HG03280 (cell line): ENCODE data around the gene ZXDB.
"Not testable (repeated sequence)": the region's sequence is repeated elsewhere in the genome, so short reads cannot be mapped to it uniquely, and the experiment has no call there.

Experiments used
- ATAC-seq: cut with Tn5 transposase; IDR thresholded peaks from one replicate; pipeline ENCODE4 v1.9.1; 2021; ENCODE audit warnings: mild to moderate bottlenecking, moderate library complexity; ENCODE audit not compliant: unreplicated experiment

The ZXDB gene

DNA sequence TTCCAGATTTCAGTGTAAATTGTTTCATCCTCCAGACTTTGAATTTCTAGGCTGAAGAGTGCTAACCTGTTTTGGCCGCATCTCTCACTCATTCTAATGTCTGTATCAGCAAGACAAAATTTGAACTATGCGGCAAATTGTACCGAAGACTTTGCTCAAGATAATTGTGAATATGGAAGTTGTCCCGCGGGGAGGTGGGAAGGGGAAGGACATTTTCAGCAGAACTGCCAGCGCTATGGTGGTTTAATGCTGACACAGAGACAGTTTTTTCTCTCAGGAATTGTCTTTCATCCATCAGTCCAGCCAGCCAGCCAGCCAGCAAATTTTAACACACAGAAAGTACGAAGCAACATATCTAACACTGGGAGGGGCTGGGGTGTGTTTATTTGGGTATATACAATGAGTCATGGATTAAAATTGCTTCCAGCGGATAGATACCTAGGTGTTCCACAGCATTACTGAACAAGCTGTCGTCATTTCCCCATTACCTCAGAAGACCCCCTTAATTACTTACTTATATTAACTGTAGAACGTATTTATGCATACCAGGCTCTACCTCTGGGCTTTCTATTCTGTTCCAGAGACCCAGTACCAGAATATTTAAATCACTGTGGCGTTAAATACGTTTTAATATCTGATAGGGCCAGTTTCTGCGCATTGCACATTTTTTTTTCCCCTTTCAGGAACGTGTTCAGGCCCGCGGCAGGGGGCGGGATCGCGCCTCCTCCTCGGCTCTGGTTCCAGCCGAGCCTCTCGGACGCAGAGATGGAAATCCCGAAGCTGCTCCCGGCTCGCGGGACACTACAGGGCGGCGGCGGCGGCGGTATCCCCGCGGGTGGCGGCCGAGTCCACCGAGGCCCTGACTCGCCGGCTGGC is at the start of gene ZXDB:
Gene ZXDB, plus strand, starts transcription at position 728 of the 876 bp plus-strand sequence. Its CDS starts 38 bp downstream, at position 766.
- peak; percentile 46 for ATAC-seq

DNA sequence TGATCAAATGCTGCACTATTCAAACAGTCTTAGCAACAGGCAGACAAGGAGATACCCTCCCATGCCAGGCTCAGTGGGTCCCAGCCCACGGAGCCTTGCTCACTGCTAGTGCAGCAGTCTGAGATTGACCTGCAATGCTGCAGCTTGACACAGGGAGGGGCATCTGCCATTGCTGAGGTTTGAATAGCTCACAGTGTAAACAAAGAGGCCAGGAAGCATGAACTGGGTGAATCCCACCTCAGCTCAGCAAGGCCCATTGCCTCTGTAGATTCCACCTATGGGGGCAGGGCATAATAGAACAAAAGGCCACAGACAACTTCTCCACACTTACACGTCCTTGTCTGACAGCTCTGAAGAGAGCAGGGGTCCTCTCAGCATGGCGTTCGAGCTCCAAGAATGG is 26.6 kb upstream of the ZXDB start:
- no peak for ATAC-seq

DNA sequence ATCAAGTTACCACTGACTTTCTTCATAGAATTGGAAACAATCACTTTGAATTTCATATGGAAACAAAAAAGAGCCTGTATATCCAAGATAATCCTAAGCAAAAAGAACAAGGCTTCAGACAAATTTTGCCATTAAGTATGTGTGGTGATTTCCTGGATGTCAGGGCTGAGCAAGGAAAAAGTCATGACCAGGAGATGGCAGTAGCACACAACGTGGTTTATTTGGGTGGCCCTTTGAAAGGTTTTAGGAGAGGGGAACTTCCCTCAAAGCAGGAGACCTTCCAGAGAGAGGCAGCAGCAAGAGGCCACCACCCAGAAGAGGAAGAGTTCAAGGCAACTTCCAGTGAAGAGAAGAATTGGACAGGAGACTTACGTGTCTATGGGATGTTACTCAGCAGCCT is 18.1 kb upstream of the ZXDB start:
- no peak for ATAC-seq

DNA sequence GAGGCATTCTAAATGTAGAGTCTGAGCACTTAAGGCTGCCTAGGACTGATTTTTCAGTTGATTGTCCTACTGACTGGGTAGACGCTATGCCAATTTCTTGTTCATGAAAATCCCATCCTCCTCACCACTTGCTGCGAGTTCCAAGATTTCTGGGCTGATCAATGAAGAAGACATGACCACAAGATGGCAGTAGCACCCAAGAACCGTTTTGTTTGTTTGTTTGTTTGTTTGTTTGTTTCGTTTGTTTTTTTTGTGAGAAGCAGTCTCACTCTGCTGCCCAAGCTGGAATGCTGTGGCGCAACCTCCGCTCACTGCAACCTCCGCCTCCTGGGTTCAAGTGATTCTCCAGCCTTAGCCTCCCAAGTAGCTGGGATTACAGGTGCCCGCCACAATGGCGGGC is 8.9 kb upstream of the ZXDB start:
- not testable (repeated sequence) for ATAC-seq

DNA sequence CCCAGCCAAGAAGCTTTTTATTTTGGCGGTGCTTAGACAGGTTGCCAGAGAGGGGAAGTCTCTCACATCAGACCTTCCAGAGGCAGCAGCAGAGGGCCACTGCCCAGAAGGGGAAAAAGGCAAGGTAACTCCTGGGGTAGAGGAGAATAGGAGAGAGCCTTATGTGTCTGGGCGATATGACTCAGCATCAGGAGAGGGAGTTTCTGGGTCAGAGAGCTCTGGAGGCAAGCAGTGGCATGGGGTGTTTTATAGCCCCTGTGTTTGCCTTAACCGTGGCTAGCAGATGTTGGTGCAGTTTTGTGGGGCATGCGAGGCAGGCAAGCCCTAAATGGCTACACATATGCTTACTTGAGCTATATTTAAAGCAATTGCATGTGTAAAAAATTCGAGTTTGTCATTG is 8.3 kb upstream of the ZXDB start:
- no peak for ATAC-seq

DNA sequence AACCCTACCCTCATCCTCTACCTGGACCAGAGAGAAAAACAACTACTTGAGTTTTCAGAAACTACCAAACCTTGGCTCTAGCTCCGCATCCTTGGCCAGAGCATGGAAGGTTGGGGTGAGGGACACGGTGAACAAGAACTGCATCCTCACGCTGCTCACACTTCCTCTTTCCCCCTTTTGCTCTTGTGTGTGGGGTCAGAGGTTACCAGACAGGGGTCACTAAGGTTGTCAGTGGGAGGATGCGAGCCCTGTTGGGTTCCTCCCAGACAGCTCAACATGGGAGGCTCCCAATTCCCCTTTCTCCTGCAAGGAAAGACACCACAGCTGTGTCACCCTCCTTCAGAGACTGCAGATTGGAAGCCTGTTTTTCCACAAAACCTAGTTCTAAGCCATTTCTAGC is 5.5 kb upstream of the ZXDB start:
- ATAC-seq, result no peak

DNA sequence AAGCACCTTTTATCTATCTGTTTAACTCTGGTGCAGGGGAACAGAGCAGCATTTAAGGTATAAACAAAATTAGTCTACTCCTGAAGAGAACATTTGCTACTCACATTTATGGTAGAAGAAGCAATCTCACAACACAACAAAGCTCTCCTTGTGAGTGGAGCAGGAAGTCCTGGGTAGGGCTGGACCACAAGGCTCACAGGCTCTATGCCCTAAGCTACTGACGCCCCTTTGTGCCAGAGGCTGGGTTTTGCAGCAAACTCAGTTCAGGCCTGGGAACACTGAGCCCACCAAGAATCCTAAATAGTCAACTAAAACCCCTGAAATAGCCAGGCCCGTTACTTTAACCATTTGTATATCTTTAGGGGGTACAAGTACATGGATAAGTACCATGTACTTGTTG is 4.7 kb upstream of the ZXDB start:
- no peak for ATAC-seq

DNA sequence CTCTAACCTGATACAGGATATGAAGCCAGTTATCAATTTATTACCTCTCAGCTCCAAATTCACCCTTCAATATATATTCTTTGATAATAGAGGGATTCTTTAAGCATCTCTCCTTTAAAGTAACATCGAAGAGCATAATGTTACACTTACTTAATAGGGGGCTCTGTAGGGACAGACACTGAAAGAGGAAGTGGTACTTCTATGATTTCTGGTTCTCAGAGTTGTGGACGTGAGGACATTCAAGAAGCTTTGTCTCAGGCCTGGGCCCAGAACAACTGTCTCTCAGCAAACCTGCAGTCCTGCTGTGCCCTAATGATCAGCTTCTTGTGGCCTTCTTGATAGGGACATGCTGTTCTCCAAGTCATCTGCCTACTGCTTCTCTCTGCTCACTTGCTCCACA is 4.2 kb upstream of the ZXDB start:
- no peak for ATAC-seq

DNA sequence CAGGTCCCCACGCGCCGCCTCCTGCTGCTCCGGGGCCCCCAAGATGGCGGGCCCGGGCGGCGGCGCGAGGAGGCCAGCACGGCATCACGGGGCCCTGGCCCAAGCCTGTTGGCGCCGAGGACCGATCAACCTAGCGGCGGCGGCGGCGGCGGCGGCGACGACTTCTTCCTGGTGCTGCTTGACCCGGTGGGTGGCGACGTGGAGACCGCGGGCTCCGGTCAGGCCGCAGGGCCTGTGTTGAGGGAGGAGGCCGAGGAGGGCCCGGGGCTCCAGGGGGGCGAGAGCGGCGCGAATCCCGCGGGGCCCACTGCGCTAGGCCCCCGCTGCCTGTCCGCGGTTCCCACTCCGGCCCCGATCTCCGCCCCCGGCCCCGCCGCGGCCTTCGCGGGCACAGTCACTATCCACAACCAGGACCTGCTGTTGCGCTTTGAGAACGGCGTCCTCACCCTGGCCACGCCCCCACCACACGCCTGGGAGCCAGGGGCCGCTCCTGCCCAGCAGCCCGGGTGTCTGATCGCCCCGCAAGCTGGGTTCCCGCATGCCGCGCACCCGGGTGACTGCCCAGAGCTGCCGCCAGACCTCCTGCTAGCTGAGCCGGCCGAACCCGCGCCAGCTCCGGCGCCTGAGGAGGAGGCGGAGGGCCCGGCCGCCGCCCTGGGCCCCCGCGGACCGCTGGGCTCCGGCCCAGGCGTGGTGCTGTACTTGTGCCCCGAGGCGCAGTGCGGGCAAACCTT is 516 bp downstream of the ZXDB start:
- ATAC-seq, result peak; percentile 71

DNA sequence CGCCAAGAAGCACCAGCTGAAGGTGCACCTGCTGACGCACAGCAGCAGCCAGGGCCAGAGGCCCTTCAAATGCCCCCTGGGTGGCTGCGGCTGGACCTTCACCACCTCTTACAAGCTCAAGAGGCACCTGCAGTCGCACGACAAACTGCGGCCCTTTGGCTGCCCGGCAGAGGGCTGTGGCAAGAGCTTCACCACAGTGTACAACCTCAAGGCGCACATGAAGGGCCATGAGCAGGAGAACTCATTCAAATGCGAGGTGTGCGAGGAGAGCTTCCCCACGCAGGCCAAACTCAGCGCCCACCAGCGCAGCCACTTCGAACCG is 1.0 kb downstream of the ZXDB start:
- ATAC-seq, result peak; percentile 68

DNA sequence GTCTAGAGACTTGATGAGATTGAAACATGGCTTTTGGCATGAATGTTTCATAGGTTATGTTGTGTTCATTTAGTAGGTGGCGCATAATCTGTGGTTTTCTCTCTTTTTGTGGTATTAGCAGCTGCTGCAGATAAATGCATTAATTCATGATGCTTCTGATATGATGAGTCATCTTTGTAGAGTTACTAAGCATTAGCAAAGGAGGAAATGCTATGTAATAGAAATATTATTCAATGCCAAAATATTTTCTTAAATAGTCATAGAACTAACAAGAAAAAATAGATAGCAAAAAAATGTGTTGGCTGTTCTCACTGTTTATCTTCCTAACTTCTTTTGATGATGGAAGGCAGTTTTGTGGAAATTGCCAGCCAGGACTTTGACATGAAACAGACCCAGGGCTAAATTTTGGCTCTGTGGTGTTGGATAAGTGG is 3.6 kb downstream of the ZXDB start:
- ATAC-seq, result no peak

DNA sequence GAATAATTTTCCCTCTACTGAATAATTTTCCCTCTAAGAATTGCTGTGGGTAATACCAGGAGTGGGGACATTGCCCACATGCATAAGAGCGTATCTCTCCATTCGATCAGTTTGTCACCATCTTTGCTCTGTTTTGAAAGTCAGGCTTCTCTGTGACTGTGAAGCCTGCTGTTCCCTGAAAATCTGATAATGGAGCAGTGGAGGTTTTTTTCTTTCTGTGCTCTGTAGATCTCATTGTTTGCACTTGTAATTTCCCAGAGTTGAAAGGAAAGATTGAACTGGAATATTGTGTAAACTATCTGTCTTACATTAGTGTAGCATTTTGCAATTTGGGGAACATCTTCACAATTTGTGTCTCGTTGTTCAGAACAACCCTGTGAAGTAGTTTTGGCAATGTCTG is 4.3 kb downstream of the ZXDB start:
- ATAC-seq, result no peak

DNA sequence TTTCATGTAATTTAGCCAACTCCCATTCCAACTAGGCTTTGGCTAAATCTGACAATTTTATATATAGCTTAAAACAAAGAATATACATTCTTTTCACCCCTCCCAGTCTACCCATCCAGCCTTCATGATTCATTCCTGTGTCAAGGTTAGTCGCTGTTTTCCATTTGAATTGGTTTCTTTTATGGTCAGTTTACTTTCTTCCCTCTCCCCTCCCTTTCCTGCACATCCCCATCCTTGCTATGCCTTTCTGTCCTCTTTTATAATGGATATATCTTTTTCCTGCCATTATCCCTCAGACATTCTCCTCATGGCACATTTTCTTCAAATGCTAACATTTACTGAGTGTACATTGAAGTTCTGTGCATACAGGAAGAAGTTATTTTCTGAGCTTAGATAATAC is 4.7 kb downstream of the ZXDB start:
- no peak for ATAC-seq

DNA sequence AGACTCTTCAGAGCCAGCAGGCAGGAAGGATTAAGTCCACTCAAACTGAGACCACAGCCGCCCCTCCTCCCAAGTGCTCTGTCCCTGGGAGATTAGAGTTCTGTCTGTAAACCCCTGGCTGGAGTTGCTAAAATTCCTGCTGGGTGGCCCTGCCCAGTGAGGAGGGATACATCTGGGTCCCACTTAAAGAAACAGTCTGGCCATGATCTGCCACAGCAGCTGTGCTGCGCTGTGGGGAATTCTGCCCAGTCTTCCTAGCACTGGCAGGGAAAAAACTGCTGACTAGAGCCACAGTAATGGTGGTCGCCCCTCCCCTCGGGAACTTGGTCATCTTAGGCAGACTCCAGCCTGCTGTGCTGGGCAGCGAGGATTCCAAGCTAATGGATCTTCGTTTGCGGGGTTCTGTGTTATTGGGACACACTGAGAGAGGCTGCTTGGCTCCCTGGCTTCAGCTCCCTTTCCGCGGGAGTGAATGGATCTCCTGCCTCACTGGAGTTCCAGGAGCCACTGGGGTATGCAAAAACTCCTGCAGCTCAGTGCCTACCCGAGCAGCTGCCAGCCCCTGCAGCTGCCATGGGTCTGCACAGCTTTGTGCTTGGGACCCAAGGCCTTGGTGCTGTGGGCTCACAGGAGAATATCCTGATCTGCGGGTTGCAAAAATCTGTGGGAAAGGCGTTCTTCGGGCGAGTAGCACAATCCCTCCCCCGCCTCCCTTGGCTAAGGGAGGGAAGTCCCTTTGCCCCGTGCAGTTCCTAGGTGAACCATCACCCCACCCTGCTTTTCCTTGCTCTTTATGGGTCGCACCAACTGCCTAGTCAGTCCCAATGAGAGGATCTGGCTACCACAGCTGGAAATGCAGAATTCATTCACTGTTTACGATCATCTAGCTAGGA is 15.7 kb downstream of the ZXDB start:
- no peak for ATAC-seq

DNA sequence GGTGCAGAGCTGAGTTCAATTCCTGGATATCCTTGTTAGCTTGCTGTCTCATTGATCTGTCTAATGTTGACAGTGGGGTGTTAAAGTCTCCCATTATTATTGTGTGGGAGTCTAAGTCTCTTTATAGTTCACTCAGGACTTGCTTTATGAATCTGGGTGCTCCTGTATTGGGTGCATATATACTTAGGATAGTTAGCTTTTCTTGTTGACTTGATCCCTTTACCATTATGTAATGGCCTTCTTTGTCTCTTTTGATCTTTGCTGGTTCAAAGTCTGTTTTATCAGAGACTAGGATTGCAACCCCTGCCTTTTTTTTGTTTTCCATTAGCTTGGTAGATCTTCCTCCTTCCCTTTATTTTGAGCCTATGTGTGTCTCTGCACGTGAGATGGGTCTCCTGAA is 21.5 kb downstream of the ZXDB start:
- ATAC-seq, result not testable (repeated sequence)

DNA sequence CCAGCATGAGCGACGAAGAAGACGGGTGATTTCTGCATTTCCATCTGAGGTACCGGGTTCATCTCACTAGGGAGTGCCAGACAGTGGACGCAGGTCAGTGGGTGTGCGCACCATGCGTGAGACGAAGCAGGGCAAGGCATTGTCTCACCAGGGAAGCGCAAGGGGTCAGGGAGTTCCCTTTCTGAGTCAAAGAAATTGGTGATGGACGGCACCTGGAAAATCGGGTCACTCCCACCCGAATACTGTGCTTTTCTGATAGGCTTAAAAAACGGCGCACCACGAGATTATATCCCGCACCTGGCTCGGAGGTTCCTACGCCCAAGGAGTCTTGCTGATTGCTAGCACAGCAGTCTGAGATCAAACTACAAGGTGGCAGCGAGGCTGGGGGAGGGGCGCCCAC is 37.6 kb downstream of the ZXDB start:
- not testable (repeated sequence) for ATAC-seq

DNA sequence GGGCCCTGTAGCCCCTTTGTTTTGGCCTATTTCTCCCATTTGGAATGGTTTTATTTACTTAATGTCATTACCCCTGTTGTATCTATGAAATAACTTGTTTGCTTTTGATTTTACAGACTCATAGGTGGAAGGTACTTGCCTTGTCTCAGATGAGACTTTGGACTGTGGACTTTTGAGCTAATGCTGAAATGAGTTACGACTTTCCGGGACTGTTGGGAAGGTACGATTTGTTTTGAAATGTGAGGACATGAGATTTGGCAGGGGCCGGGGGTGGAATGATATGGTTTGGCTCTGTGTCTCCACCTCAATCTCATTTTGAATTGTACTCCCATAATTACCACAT is 48.8 kb downstream of the ZXDB start:
- ATAC-seq, result no peak

DNA sequence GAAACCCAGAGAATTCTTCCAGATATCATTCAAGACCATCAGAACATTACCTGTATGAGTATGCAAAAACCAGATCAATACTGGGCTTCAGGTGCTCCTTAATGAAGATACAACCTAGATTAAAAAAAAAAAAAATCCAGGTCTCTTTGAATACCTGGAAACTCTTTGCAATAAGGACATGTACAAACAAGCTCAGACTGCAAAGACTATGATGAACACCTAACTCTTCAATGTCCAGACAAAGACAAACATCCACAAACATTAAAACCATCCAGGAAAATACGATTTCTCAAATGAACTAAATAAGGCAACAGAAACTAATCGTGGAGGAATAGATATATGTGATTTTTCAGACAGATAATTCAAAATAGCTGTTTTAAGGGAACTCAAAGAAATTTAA is 49.5 kb downstream of the ZXDB start:
- ATAC-seq, result no peak

DNA sequence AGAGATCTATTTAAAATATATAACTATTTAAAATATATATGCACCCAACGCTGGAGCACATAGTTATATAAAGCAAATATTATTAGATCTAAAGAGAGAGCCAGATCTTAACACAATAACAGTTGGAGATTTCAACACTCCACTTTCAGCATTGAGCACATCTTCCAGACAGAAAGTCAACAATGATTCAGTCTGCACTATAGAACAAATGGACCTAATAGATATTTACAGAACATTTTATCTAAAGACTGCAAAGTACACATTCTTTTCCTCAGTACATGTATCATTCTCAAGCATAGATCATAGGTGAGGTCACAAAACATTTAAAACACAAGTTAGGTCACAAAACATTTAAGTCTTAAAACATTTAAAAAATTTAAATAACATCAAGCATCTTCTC is 51.9 kb downstream of the ZXDB start:
- no peak for ATAC-seq

DNA sequence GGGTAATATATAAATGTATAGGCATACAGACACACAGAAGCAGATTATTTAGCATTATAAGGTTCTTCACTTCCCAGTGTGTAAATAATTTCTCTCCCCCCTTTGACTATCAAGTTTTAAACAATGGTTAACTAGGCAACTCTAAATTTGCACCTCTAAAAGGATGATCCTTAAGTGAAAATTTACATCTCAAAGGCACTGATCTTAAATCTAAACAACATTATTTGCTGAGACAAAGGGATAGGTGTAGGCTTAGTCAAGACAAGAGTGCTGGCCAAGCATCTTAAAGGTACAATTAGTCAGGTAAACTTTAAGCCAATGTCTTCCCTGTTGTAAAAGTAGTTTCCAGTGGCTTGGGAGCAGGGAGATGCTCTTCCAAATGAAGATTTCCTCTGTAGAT is 55.2 kb downstream of the ZXDB start:
- ATAC-seq, result no peak
